ENCODE measurements around the gene CACNB4.
"Not testable (repeated sequence)": the region's sequence is repeated elsewhere in the genome, so short reads cannot be mapped to it uniquely, and the experiment has no call there.

CACNB4 gene

GRCh38 chr2:151880586-151880985, 218.3 kb downstream of the CACNB4 start:
- Histone ChIP-seq H3K9me3 (ENCODE audit: insufficient read depth, low read length) (peaks cover 7% of the 10 kb centered on the region; the same call in 1 of the 2 replicates), H3K27me3 (ENCODE audit: insufficient read depth, insufficient read length) (no peaks in the 10 kb centered on the region), H3K9ac (ENCODE audit: insufficient read length, low read depth) (no peak overlapping the region), H3K36me3 (ENCODE audit: insufficient read depth, insufficient read length, low read length) (no peaks in the 10 kb centered on the region), H3K4me3 (ENCODE audit: insufficient read length, low read depth) (no peak overlapping the region), H3K4me1 (ENCODE audit: insufficient read depth, insufficient read length) (no peaks in the 10 kb centered on the region)
- TF ChIP-seq YY1 (IDR thresholded peaks at IDR 0.05; ENCODE audit: insufficient read depth, insufficient read length) (no peak), SUZ12 (IDR thresholded peaks at IDR 0.05; ENCODE audit: extremely low read depth, insufficient read depth, insufficient read length) (no peak), ZNF274 (IDR thresholded peaks at IDR 0.05; ENCODE audit: low read depth, low read length) (no peak)
- no peak for DNase-seq (ENCODE audit: low read depth, low spot score)

- H3K4me3 ChIP-seq (ENCODE audit: insufficient read length, low read depth), result no peak overlapping the region
- DNase-seq (ENCODE audit: low read depth, low spot score), result peak; percentile 20
- no peak for TF ChIP-seq ZNF274 (IDR thresholded peaks at IDR 0.05; ENCODE audit: low read depth, low read length)
- TF ChIP-seq SUZ12 (IDR thresholded peaks at IDR 0.05; ENCODE audit: extremely low read depth, insufficient read depth, insufficient read length), result no peak
Measured at GRCh38 chr2:151878655-151879563, 219.9 kb downstream of the CACNB4 start.

DNA sequence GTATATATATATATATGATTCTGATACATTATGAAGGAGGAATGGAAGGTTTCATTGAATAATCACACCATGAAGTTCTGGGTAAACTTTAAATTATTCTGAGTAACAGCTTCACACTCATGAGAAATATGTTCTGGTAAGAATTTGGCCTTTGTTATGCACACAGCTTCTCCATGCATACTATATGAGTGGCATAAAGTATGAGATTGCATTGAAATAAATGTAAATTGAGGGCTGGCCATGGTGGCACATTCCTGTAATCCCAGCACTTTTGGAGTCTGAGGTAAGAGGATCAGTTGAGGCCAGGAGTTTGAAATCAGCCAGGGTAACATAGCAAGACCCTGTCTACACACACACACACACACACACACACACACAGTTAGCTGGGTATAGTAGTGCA, 220.6 kb downstream of the CACNB4 start:
- TF ChIP-seq YY1 (IDR thresholded peaks at IDR 0.05; ENCODE audit: insufficient read depth, insufficient read length) (no peak), ZNF274 (IDR thresholded peaks at IDR 0.05; ENCODE audit: low read depth, low read length) (no peak), SUZ12 (IDR thresholded peaks at IDR 0.05; ENCODE audit: extremely low read depth, insufficient read depth, insufficient read length) (no peak)
- H3K9ac ChIP-seq (ENCODE audit: insufficient read length, low read depth), result no peak overlapping the region
- H3K9me3 ChIP-seq (ENCODE audit: insufficient read depth, low read length), result peaks cover 7% of the 10 kb centered on the region; the same call in 1 of the 2 replicates
- H3K36me3 ChIP-seq (ENCODE audit: insufficient read depth, insufficient read length, low read length), result no peaks in the 10 kb centered on the region
- DNase-seq (ENCODE audit: low read depth, low spot score), result no peak
- no peaks in the 10 kb centered on the region for H3K27me3 ChIP-seq (ENCODE audit: insufficient read depth, insufficient read length)
- no peaks in the 10 kb centered on the region for H3K4me1 ChIP-seq (ENCODE audit: insufficient read depth, insufficient read length)
- H3K4me3 ChIP-seq (ENCODE audit: insufficient read length, low read depth), result no peak overlapping the region

More at GRCh38 chr2:151878655-151879563, 219.9 kb downstream of the CACNB4 start:
- H3K9ac ChIP-seq (ENCODE audit: insufficient read length, low read depth), result no peak overlapping the region
- H3K9me3 ChIP-seq (ENCODE audit: insufficient read depth, low read length), result peaks cover 7% of the 10 kb centered on the region; the same call in 1 of the 2 replicates
- no peaks in the 10 kb centered on the region for H3K27me3 ChIP-seq (ENCODE audit: insufficient read depth, insufficient read length)
- no peaks in the 10 kb centered on the region for H3K36me3 ChIP-seq (ENCODE audit: insufficient read depth, insufficient read length, low read length)
- H3K4me1 ChIP-seq (ENCODE audit: insufficient read depth, insufficient read length), result no peaks in the 10 kb centered on the region

DNA sequence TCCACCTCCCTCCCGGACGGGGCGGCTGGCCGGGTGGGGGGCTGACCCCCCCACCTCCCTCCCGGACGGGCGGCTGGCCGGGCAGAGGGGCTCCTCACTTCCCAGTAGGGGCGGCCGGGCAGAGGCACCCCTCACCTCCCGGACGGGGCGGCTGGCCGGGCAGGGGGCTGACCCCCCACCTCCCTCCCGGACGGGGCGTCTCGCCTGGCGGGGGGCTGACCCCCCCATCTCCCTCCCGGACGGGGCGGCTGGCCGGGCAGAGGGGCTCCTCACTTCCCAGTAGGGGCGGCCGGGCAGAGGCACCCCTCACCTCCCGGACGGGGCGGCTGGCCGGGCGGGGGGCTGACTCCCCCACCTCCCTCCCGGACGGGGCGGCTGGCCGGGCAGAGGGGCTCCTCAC, 223.2 kb downstream of the CACNB4 start:
- DNase-seq (ENCODE audit: low read depth, low spot score); H3K4me3 ChIP-seq (ENCODE audit: insufficient read length, low read depth); H3K9me3 ChIP-seq (ENCODE audit: insufficient read depth, low read length); H3K27me3 ChIP-seq (ENCODE audit: insufficient read depth, insufficient read length); H3K36me3 ChIP-seq (ENCODE audit: insufficient read depth, insufficient read length, low read length); H3K4me1 ChIP-seq (ENCODE audit: insufficient read depth, insufficient read length); H3K9ac ChIP-seq (ENCODE audit: insufficient read length, low read depth): not testable (repeated sequence)

DNA sequence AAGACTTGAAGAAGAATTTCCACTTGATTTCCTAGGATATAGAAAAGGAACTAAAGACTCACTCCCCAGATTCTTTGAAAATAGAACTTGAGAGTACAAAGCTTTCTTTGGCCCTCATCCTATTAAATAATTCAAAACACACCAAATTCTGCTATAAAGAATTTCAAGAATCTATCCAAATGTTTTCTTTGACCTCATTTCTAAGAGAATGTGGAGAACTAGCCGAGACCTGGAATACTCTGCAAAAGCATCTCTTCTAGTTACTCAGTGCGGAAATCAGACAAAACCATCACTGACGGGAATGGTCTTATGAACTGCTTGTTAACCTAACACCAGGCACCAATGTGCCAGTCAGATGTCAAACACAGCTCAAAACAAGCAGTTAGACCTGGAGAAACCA, 226.4 kb downstream of the CACNB4 start:
- Histone ChIP-seq H3K9ac (ENCODE audit: insufficient read length, low read depth) (no peak overlapping the region), H3K36me3 (ENCODE audit: insufficient read depth, insufficient read length, low read length) (no peaks in the 10 kb centered on the region), H3K4me1 (ENCODE audit: insufficient read depth, insufficient read length) (no peaks in the 10 kb centered on the region), H3K27me3 (ENCODE audit: insufficient read depth, insufficient read length) (no peaks in the 10 kb centered on the region), H3K4me3 (ENCODE audit: insufficient read length, low read depth) (no peak overlapping the region), H3K9me3 (ENCODE audit: insufficient read depth, low read length) (peaks cover 7% of the 10 kb centered on the region; the same call in 1 of the 2 replicates)
- TF ChIP-seq ZNF274 (IDR thresholded peaks at IDR 0.05; ENCODE audit: low read depth, low read length), result no peak
- TF ChIP-seq YY1 (IDR thresholded peaks at IDR 0.05; ENCODE audit: insufficient read depth, insufficient read length), result no peak
- TF ChIP-seq SUZ12 (IDR thresholded peaks at IDR 0.05; ENCODE audit: extremely low read depth, insufficient read depth, insufficient read length), result no peak
- no peak for DNase-seq (ENCODE audit: low read depth, low spot score)

DNA sequence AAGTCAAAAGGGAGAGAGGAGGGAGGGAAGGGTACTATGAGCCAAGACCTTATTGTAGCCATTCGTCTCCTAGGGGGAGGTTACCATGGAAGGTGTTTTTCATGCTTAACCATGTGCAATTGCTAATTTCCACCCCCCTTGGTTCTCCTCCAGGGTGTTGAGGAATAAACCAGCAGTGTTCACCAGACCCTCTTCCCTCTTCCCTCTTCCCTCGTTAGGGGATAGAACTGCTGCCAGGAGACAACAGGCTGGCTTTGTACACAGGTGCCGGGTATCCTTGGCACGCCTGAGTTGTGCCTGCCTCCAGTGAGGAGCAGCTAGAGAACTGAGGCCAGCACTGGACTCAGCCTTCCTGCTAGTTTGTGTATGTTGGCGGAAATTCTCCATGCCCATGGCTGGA, 229.6 kb downstream of the CACNB4 start:
- H3K9me3 ChIP-seq (ENCODE audit: insufficient read depth, low read length), result no peaks in the 10 kb centered on the region
- TF ChIP-seq YY1 (IDR thresholded peaks at IDR 0.05; ENCODE audit: insufficient read depth, insufficient read length), result no peak
- no peak for TF ChIP-seq SUZ12 (IDR thresholded peaks at IDR 0.05; ENCODE audit: extremely low read depth, insufficient read depth, insufficient read length)
- no peak for TF ChIP-seq ZNF274 (IDR thresholded peaks at IDR 0.05; ENCODE audit: low read depth, low read length)
- no peak overlapping the region for H3K4me3 ChIP-seq (ENCODE audit: insufficient read length, low read depth)
- H3K4me1 ChIP-seq (ENCODE audit: insufficient read depth, insufficient read length), result no peaks in the 10 kb centered on the region
- no peaks in the 10 kb centered on the region for H3K36me3 ChIP-seq (ENCODE audit: insufficient read depth, insufficient read length, low read length)
- no peak overlapping the region for H3K9ac ChIP-seq (ENCODE audit: insufficient read length, low read depth)
- DNase-seq (ENCODE audit: low read depth, low spot score), result no peak
- H3K27me3 ChIP-seq (ENCODE audit: insufficient read depth, insufficient read length), result no peaks in the 10 kb centered on the region

- DNase-seq (ENCODE audit: low read depth, low spot score), result no peak
- no peaks in the 10 kb centered on the region for H3K4me1 ChIP-seq (ENCODE audit: insufficient read depth, insufficient read length)
- TF ChIP-seq SUZ12 (IDR thresholded peaks at IDR 0.05; ENCODE audit: extremely low read depth, insufficient read depth, insufficient read length) (no peak), ZNF274 (IDR thresholded peaks at IDR 0.05; ENCODE audit: low read depth, low read length) (no peak), YY1 (IDR thresholded peaks at IDR 0.05; ENCODE audit: insufficient read depth, insufficient read length) (no peak)
- no peak overlapping the region for H3K4me3 ChIP-seq (ENCODE audit: insufficient read length, low read depth)
- no peaks in the 10 kb centered on the region for H3K27me3 ChIP-seq (ENCODE audit: insufficient read depth, insufficient read length)
- H3K9me3 ChIP-seq (ENCODE audit: insufficient read depth, low read length), result no peaks in the 10 kb centered on the region
- H3K36me3 ChIP-seq (ENCODE audit: insufficient read depth, insufficient read length, low read length), result no peaks in the 10 kb centered on the region
- H3K9ac ChIP-seq (ENCODE audit: insufficient read length, low read depth), result no peak overlapping the region
Measured at GRCh38 chr2:151862700-151863099, 236.1 kb downstream of the CACNB4 start.
